WTC11 (cell line): ENCODE measurements around the gene CX3CR1. TPM values are rescaled to one million over a fixed set of nuclear protein-coding genes. Genes with fewer than 3 reads are reported as not detected.

Experiments used
- ATAC-seq: fragments of 200-7000 bp; cut with Tn5 transposase; 2 replicates; pipeline ENCODE4 v1.10.0; 2021; ENCODE audit warnings: mild to moderate bottlenecking, moderate library complexity
- CTCF ChIA-PET: fragments of 300-600 bp; sonication (Branson Sonifier 250); formaldehyde crosslinking; loops from one replicate; lab custom pipeline; 2021; ENCODE audit warnings: antibody characterized with exemption; lab: Charles Lee
- POLR2A ChIA-PET: fragments of 350-600 bp; sonication (Branson Sonifier 250); formaldehyde crosslinking; loops from one replicate; lab custom pipeline; 2021; ENCODE audit warnings: antibody characterized with exemption; lab: Charles Lee
- DNase-seq: peaks from one replicate; pipeline ENCODE4 v3.0.0; 2021; ENCODE audit warnings: low spot score
- H3K27ac Mint-ChIP-seq: 2 replicates; pipeline ENCODE4 v1.8.0; 2021; ENCODE audit warnings: mixed read lengths
- H3K27me3 Mint-ChIP-seq: 2 replicates; pipeline ENCODE4 v1.8.0; 2021; ENCODE audit warnings: low read depth, mild to moderate bottlenecking, moderate library complexity, mixed read lengths
- H3K36me3 Mint-ChIP-seq: 2 replicates; pipeline ENCODE4 v1.8.0; 2021; ENCODE audit warnings: mixed read lengths
- H3K4me1 Mint-ChIP-seq: 2 replicates; pipeline ENCODE4 v1.8.0; 2022; ENCODE audit warnings: mixed read lengths
- H3K4me3 Mint-ChIP-seq: 2 replicates; pipeline ENCODE4 v1.8.0; 2021; ENCODE audit warnings: mild to moderate bottlenecking, moderate library complexity, mixed read lengths
- H3K9me3 Mint-ChIP-seq: 2 replicates; pipeline ENCODE4 v1.8.0; 2021; ENCODE audit warnings: mixed read lengths
- CBFB ChIP-seq: sonication (generic); formaldehyde crosslinking; IDR thresholded peaks from 2 replicates; pipeline ENCODE4 v1.8.1; 2022; ENCODE audit warnings: mild to moderate bottlenecking, low read depth, missing genetic modification reagents
- EMX1 ChIP-seq: fragments of 250-450 bp; sonication (Bioruptor Pico); IDR thresholded peaks from 2 replicates; pipeline ENCODE4 v1.8.0; 2021; ENCODE audit warnings: mild to moderate bottlenecking
- ETV6 ChIP-seq: sonication (generic); formaldehyde crosslinking; IDR thresholded peaks from 2 replicates; pipeline ENCODE4 v1.8.1; 2022; ENCODE audit warnings: mild to moderate bottlenecking, missing genetic modification reagents
- FOXJ3 ChIP-seq: sonication (generic); formaldehyde crosslinking; IDR thresholded peaks from 2 replicates; pipeline ENCODE4 v1.9.0; 2021; ENCODE audit warnings: missing genetic modification reagents, mild to moderate bottlenecking, borderline replicate concordance
- FOXK1 ChIP-seq: sonication (generic); formaldehyde crosslinking; IDR thresholded peaks from 2 replicates; pipeline ENCODE4 v1.8.0; 2022; ENCODE audit warnings: mild to moderate bottlenecking, moderate library complexity, missing genetic modification reagents
- GTF2I ChIP-seq: fragments of 250-450 bp; sonication (Bioruptor Pico); conservative IDR thresholded peaks from 2 replicates; pipeline ENCODE4 v1.4.0; 2021; ENCODE audit warnings: mild to moderate bottlenecking
- HMGA2 ChIP-seq: fragments of 250-450 bp; sonication (Bioruptor Pico); IDR thresholded peaks from 2 replicates; pipeline ENCODE4 v1.4.0; 2021; ENCODE audit warnings: mild to moderate bottlenecking, moderate library complexity
- IRF2 ChIP-seq: sonication (generic); formaldehyde crosslinking; IDR thresholded peaks from 2 replicates; pipeline ENCODE4 v1.8.0; 2022; ENCODE audit warnings: low read depth, missing genetic modification reagents, borderline replicate concordance
- JUN ChIP-seq: sonication (generic); formaldehyde crosslinking; IDR thresholded peaks from 2 replicates; pipeline ENCODE4 v1.8.0; 2023; ENCODE audit warnings: mild to moderate bottlenecking, missing genetic modification reagents
- MXD4 ChIP-seq: fragments of 250-450 bp; sonication (Bioruptor Pico); IDR thresholded peaks from 2 replicates; pipeline ENCODE4 v1.8.0; 2021; ENCODE audit warnings: mild to moderate bottlenecking, moderate library complexity, borderline replicate concordance
- MYBL2 ChIP-seq: sonication (generic); formaldehyde crosslinking; IDR thresholded peaks from 2 replicates; pipeline ENCODE4 v1.8.1; 2023; ENCODE audit warnings: mild to moderate bottlenecking, moderate library complexity, missing genetic modification reagents
- NFE2L1 ChIP-seq: sonication (generic); formaldehyde crosslinking; IDR thresholded peaks from 2 replicates; pipeline ENCODE4 v1.8.1; 2023; ENCODE audit warnings: missing genetic modification reagents
- NR1H2 ChIP-seq: sonication (generic); formaldehyde crosslinking; IDR thresholded peaks from 2 replicates; pipeline ENCODE4 v1.9.0; 2021; ENCODE audit warnings: mild to moderate bottlenecking, moderate library complexity, missing genetic modification reagents
- NR2C2 ChIP-seq: sonication (generic); formaldehyde crosslinking; IDR thresholded peaks from 2 replicates; pipeline ENCODE4 v1.8.0; 2022; ENCODE audit warnings: mild to moderate bottlenecking, missing genetic modification reagents
- PRRX2 ChIP-seq: fragments of 250-450 bp; sonication (Bioruptor Pico); IDR thresholded peaks from 2 replicates; pipeline ENCODE4 v1.8.0; 2021; ENCODE audit warnings: mild to moderate bottlenecking
- SMAD3 ChIP-seq: sonication (generic); formaldehyde crosslinking; IDR thresholded peaks from 2 replicates; pipeline ENCODE4 v1.8.0; 2022; ENCODE audit warnings: missing genetic modification reagents, mild to moderate bottlenecking, borderline replicate concordance
- SMAD4 ChIP-seq: sonication (generic); formaldehyde crosslinking; IDR thresholded peaks from 2 replicates; pipeline ENCODE4 v1.8.0; 2022; ENCODE audit warnings: mild to moderate bottlenecking, missing genetic modification reagents
- SP1 ChIP-seq: sonication (generic); formaldehyde crosslinking; conservative IDR thresholded peaks from 2 replicates; pipeline ENCODE4 v1.8.1; 2022; ENCODE audit warnings: missing genetic modification reagents
- TP53 ChIP-seq: sonication (generic); formaldehyde crosslinking; IDR thresholded peaks from 2 replicates; pipeline ENCODE4 v1.8.1; 2023; ENCODE audit warnings: mild to moderate bottlenecking, missing genetic modification reagents
- ZBTB21 ChIP-seq: sonication (generic); formaldehyde crosslinking; IDR thresholded peaks from 2 replicates; pipeline ENCODE4 v1.8.1; 2023; ENCODE audit warnings: mild to moderate bottlenecking, missing genetic modification reagents, borderline replicate concordance
- ZNF138 ChIP-seq: sonication (generic); formaldehyde crosslinking; conservative IDR thresholded peaks from 2 replicates; pipeline ENCODE4 v1.8.1; 2022; ENCODE audit warnings: mild to moderate bottlenecking, moderate library complexity, missing genetic modification reagents
- ZNF317 ChIP-seq: sonication (generic); formaldehyde crosslinking; IDR thresholded peaks from 2 replicates; pipeline ENCODE4 v1.8.1; 2023; ENCODE audit warnings: low read depth, mild to moderate bottlenecking, moderate library complexity, missing genetic modification reagents, borderline replicate concordance
- ZNF416 ChIP-seq: fragments of 250-450 bp; sonication (Bioruptor Pico); IDR thresholded peaks from 2 replicates; pipeline ENCODE4 v1.9.0; 2021; ENCODE audit warnings: mild to moderate bottlenecking, inconsistent platforms
- total RNA-seq: library from RNA; stranded (reverse); gene quantifications from 3 replicates; pipeline ENCODE4 v1.2.3, GENCODE V29; 2021
- TF ChIP-seq, protein P1 (sequence below): sonication (generic); formaldehyde crosslinking; IDR thresholded peaks from 2 replicates; pipeline ENCODE4 v1.8.1; 2022; ENCODE audit warnings: low read depth, mild to moderate bottlenecking, moderate library complexity, missing genetic modification reagents, borderline replicate concordance
- TF ChIP-seq, protein P2 (sequence below): fragments of 250-450 bp; sonication (Bioruptor Pico); IDR thresholded peaks from 2 replicates; pipeline ENCODE4 v2.1.2; 2022; ENCODE audit warnings: mild to moderate bottlenecking, moderate library complexity
- TF ChIP-seq, protein P3 (sequence below): sonication (generic); formaldehyde crosslinking; IDR thresholded peaks from 2 replicates; pipeline ENCODE4 v1.8.1; 2023; ENCODE audit warnings: mild to moderate bottlenecking, missing genetic modification reagents
- TF ChIP-seq, protein P4 (sequence below): sonication (generic); formaldehyde crosslinking; IDR thresholded peaks from 2 replicates; pipeline ENCODE4 v1.8.1; 2022; ENCODE audit warnings: missing genetic modification reagents, borderline replicate concordance
- TF ChIP-seq, protein P5 (sequence below): sonication (generic); formaldehyde crosslinking; IDR thresholded peaks from 2 replicates; pipeline ENCODE4 v1.8.0; 2022; ENCODE audit warnings: mild to moderate bottlenecking, missing genetic modification reagents

Gene CX3CR1
- total RNA-seq, 1 experiment from 2014 or later = 0.11 TPM

DNA sequence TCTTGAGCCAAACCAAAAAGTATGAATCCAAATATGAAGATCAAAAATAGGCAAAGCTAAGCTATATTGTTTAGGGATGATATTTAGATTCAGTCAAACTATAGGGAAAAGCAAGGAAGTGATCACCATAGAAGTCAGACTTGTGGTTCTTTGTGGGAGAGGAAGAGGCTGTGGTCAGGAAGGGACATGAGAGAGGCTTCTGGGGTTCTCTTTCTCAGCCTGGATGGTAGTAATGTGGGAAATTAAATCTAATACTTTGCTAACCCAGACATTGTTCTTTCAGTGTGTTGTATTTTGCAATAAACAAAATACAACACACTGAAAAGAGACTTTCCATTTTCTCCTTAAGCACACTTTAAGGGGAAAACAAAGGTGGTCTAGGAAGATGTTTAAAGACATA is 3.1 kb downstream of the CX3CR1 start (continued):
- TF ChIP-seq MXD4 (CRISPR knock-in tag) (no peak), ZNF416 (CRISPR knock-in tag) (no peak), GTF2I (no peak), NR1H2 (CRISPR knock-in tag) (no peak), ETV6 (CRISPR knock-in tag) (no peak), ZNF317 (CRISPR knock-in tag) (no peak), FOXJ3 (CRISPR knock-in tag) (no peak), HMGA2 (CRISPR knock-in tag) (no peak)
- TF ChIP-seq, protein P1, sequence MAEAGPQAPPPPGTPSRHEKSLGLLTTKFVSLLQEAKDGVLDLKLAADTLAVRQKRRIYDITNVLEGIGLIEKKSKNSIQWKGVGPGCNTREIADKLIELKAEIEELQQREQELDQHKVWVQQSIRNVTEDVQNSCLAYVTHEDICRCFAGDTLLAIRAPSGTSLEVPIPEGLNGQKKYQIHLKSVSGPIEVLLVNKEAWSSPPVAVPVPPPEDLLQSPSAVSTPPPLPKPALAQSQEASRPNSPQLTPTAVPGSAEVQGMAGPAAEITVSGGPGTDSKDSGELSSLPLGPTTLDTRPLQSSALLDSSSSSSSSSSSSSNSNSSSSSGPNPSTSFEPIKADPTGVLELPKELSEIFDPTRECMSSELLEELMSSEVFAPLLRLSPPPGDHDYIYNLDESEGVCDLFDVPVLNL (CRISPR knock-in tag) = no peak
- TF ChIP-seq, protein P2, sequence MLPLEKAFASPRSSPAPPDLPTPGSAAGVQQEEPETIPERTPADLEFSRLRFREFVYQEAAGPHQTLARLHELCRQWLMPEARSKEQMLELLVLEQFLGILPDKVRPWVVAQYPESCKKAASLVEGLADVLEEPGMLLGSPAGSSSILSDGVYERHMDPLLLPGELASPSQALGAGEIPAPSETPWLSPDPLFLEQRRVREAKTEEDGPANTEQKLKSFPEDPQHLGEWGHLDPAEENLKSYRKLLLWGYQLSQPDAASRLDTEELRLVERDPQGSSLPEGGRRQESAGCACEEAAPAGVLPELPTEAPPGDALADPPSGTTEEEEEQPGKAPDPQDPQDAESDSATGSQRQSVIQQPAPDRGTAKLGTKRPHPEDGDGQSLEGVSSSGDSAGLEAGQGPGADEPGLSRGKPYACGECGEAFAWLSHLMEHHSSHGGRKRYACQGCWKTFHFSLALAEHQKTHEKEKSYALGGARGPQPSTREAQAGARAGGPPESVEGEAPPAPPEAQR (CRISPR knock-in tag) = no peak

DNA sequence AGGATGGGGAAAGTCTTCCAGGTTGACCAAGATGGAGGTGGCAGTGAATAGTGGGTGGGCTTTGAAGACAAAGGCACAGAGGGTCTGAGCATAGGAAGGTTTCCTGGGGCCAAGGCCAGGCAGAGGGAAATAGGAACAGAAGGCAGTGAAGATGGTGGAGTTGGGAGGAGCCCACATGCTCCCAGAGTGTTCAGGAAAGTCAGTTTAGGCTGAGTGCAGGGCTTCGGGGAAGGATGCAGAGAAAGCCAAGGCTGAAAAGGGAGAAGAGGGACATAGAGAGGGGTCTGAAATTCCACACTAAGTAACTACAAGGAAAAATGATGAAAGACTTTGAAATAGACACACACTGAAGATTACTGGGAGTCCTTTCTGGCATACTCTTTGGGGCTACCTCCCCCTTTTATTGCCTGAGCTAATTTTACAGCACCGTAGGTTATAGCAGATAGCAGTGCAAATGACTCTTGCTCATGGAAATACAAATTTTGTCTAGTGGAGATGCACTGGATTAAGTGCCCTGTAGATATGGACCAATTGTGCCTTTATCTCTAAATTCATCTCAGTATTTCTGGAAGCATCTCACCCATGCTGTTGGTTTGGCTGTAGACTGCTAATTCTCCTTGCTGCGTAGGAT is 3.8 kb downstream of the CX3CR1 start:
- Mint-ChIP-seq H3K27me3 (no peaks in the 10 kb centered on the region), H3K9me3 (no peaks in the 10 kb centered on the region), H3K4me1 (no peaks in the 10 kb centered on the region; the same call in 1 of the 2 replicates), H3K4me3 (no peak overlapping the region), H3K27ac (no peak overlapping the region), H3K36me3 (no peaks in the 10 kb centered on the region)
- TF ChIP-seq CBFB = no peak
- TF ChIP-seq, protein P3, sequence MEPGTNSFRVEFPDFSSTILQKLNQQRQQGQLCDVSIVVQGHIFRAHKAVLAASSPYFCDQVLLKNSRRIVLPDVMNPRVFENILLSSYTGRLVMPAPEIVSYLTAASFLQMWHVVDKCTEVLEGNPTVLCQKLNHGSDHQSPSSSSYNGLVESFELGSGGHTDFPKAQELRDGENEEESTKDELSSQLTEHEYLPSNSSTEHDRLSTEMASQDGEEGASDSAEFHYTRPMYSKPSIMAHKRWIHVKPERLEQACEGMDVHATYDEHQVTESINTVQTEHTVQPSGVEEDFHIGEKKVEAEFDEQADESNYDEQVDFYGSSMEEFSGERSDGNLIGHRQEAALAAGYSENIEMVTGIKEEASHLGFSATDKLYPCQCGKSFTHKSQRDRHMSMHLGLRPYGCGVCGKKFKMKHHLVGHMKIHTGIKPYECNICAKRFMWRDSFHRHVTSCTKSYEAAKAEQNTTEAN (CRISPR knock-in tag) = no peak
- TF ChIP-seq, protein P4, sequence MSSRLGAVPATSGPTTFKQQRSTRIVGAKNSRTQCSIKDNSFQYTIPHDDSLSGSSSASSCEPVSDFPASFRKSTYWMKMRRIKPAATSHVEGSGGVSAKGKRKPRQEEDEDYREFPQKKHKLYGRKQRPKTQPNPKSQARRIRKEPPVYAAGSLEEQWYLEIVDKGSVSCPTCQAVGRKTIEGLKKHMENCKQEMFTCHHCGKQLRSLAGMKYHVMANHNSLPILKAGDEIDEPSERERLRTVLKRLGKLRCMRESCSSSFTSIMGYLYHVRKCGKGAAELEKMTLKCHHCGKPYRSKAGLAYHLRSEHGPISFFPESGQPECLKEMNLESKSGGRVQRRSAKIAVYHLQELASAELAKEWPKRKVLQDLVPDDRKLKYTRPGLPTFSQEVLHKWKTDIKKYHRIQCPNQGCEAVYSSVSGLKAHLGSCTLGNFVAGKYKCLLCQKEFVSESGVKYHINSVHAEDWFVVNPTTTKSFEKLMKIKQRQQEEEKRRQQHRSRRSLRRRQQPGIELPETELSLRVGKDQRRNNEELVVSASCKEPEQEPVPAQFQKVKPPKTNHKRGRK (CRISPR knock-in tag) = no peak
- TF ChIP-seq, protein P1 (CRISPR knock-in tag) = no peak
- TF ChIP-seq ZNF138 (CRISPR knock-in tag) = no peak
- no peak for TF ChIP-seq SMAD3 (CRISPR knock-in tag)
- TF ChIP-seq NR2C2 (CRISPR knock-in tag) = no peak
- TF ChIP-seq IRF2 (CRISPR knock-in tag) = no peak
- no peak for TF ChIP-seq FOXK1 (CRISPR knock-in tag)
- TF ChIP-seq MYBL2 (CRISPR knock-in tag) = no peak
- no peak for TF ChIP-seq TP53 (CRISPR knock-in tag)
- TF ChIP-seq EMX1 (CRISPR knock-in tag) = no peak
- no peak for TF ChIP-seq SP1 (CRISPR knock-in tag)
- TF ChIP-seq, protein P5, sequence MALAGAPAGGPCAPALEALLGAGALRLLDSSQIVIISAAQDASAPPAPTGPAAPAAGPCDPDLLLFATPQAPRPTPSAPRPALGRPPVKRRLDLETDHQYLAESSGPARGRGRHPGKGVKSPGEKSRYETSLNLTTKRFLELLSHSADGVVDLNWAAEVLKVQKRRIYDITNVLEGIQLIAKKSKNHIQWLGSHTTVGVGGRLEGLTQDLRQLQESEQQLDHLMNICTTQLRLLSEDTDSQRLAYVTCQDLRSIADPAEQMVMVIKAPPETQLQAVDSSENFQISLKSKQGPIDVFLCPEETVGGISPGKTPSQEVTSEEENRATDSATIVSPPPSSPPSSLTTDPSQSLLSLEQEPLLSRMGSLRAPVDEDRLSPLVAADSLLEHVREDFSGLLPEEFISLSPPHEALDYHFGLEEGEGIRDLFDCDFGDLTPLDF (CRISPR knock-in tag) = no peak
- no peak for TF ChIP-seq NFE2L1 (CRISPR knock-in tag)
- TF ChIP-seq ZBTB21 (CRISPR knock-in tag) = no peak
- no peak for TF ChIP-seq JUN (CRISPR knock-in tag)
- TF ChIP-seq SMAD4 (CRISPR knock-in tag) = no peak
- no peak for TF ChIP-seq PRRX2 (CRISPR knock-in tag)
- ChIA-PET CTCF (interaction anchor here (13.5 kb wide), 1 partner anchor 14 kb away, joined by 213 read pairs; no protein-coding TSS in a partner anchor), POLR2A (no interaction called here)
- ATAC-seq = no peak
- no peak for DNase-seq
